Measurements from ENCODE around the gene TCEAL3.
"Not testable (repeated sequence)": the region's sequence is repeated elsewhere in the genome, so short reads cannot be mapped to it uniquely, and the experiment has no call there.

The TCEAL3 gene

GRCh38 chrX:103624111-103624510 lies 16.3 kb downstream of the TCEAL3 start:
- no peak for DNase-seq (ENCODE audit: low read depth in 4 of 4, low spot score in 1 of 4)

DNA sequence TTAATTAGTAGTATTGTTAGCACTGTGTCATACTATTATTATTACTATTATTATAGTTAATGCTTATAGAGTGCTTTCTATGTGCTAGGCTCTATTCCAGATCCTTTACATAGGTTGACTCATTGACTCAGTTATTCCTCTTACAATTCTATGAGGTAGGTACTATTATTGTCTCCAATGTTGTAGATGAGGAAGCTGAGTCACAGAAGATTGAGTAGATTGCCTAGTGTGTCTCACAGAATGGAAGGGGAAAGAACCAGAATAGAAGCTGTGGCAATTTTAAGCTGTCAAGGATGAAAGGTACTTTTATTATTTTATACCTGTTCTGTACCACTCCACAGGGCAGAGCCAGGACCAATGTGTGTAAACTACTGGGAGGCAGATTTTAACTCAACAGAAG lies 19.1 kb downstream of the TCEAL3 start:
- no peak for DNase-seq (ENCODE audit: low read depth in 4 of 4, low spot score in 1 of 4)

DNA sequence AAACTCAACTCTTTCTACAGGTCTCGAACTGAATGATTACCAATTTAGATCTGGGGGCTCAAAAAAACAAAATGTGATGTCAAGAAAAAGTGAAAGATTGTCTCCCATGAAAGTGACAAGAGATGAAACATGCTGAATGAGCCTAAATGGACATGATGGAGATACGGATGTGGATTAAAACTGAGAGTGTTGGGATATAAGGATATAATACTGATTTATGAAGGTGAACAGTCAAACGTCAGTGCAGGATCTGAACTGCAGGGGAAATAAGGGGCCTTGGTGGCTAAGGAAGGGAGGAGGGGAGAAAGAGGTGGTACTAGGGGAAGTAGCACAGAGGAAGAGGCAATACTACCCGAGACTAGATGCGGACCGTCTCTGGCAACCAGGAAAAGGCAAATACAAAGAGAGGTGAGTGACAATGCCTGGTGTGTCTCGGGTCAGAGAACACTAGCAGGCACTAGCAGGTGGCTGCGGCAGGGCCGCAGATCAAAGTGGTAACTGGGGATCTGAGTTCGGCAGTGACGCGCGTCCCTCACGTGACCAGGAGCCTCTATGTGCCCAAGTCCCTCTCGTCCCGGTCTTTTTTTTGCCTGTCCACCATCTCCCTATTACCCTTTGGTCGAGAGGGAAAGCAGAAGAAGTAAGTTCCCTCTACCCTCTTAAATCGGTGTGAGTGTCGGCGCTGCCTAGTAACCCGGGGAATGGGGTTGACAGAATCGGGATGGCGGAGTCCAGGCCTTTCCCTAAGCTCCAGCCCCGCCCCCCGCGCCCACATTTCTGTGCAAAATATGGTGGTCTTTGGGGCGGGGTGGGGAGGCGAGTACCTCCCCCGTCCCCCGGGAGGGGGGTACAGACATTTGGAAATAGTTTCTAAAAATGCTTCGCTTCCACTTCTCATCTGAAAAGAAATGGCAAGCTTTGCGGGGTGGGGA lies 20.9 kb downstream of the TCEAL3 start, which contains the start of gene TCEAL1:
Gene TCEAL1 (plus strand): TSS at position 590 of the 932 bp plus-strand sequence. CDS start 942 bp downstream, outside the sequence.
- DNase-seq (ENCODE audit: low read depth in 4 of 4, low spot score in 1 of 4) = no peak

GRCh38 chrX:103629318-103630170 lies 21.8 kb downstream of the TCEAL3 start:
- no peak for DNase-seq (ENCODE audit: low read depth in 4 of 4, low spot score in 1 of 4)

DNA sequence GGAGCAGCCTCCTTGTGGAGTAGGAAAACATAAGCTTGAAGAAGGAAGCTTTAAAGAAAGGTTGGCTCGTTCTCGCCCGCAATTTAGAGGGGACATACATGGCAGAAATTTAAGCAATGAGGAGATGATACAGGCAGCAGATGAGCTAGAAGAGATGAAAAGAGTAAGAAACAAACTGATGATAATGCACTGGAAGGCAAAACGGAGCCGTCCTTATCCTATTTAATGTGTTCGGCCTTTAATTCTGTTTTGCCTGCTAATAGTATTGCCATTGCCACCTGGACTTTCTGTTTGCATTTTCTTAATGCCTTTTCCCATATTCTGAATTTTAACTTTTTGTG lies 22.4 kb downstream of the TCEAL3 start:
- no peak for DNase-seq (ENCODE audit: low read depth in 4 of 4, low spot score in 1 of 4)

DNA sequence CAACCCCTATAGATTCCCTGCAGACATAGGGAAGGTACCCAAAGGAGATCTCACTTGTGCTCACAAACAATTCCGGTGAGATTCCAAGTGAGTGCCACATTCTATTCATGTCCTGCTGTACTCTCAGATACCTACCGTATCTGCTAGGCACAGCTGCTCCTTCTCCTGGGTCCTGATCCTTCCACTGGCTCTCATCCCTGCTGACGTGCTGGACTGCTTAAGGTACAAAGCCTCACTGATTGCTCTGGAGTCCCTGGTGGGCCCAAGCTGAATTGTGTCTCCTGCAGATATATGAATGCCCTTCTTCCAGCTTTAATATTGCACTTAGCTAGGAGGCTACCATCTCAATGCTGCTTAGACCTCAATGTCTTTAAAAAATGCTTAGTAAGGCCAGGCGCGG lies 23.4 kb downstream of the TCEAL3 start:
- DNase-seq (ENCODE audit: low read depth in 4 of 4, low spot score in 1 of 4) = no peak

- DNase-seq (ENCODE audit: low read depth in 4 of 4, low spot score in 1 of 4) = no peak
These were observed 27.7 kb downstream of the TCEAL3 start for GRCh38 chrX:103635436-103635835.

GRCh38 chrX:103637604-103638338 lies 30.0 kb downstream of the TCEAL3 start:
- no peak for DNase-seq (ENCODE audit: low read depth in 4 of 4, low spot score in 1 of 4)

- DNase-seq (ENCODE audit: low read depth in 4 of 4, low spot score in 1 of 4) = not testable (repeated sequence)
These were observed 30.9 kb downstream of the TCEAL3 start for GRCh38 chrX:103638479-103639346.

- DNase-seq (ENCODE audit: low read depth in 4 of 4, low spot score in 1 of 4) = no peak
These were observed 32.8 kb downstream of the TCEAL3 start for GRCh38 chrX:103640401-103641155.

DNA sequence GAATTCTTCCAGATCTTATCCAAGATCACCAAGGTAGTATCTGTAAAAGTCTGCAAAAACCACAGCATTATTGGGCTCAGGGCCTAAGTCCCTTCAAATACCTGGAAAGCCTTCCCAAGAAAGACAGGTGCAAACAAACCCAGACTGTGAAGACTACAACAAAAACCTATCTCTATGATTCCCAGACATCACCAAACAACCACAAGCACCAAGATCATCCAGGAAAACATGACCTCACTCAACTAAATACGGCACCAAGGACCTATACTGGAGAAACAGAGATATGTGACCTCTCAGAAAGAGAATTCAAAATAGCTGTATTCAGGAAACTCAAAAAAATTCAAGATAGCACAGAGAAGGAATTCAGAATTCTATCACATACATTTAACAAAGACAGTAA lies 36.4 kb downstream of the TCEAL3 start:
- no peak for DNase-seq (ENCODE audit: low read depth in 4 of 4, low spot score in 1 of 4)

DNA sequence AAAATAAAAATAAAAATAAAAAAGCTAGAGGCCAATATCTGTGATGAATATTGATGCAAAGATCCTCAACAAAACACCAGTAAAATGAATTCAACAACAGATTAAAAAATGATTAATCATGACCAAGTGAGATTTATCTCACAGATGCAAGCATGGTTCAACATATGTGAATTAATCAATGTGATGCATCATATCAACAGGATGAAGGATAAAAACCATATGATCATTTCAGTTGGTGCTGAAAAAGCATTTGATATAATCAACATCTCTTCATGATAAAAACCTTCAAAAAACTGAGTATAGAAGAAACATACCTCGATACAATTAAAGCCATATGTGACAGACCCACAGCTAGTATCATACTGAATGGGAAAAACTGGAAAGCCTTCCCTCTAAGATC lies 39.9 kb downstream of the TCEAL3 start:
- no peak for DNase-seq (ENCODE audit: low read depth in 4 of 4, low spot score in 1 of 4)

- DNase-seq (ENCODE audit: low read depth in 4 of 4, low spot score in 1 of 4) = no peak
These were observed 43.5 kb downstream of the TCEAL3 start for GRCh38 chrX:103651151-103651773.

GRCh38 chrX:103655230-103656000 lies 47.7 kb downstream of the TCEAL3 start:
- not testable (repeated sequence) for DNase-seq (ENCODE audit: low read depth in 4 of 4, low spot score in 1 of 4)

DNA sequence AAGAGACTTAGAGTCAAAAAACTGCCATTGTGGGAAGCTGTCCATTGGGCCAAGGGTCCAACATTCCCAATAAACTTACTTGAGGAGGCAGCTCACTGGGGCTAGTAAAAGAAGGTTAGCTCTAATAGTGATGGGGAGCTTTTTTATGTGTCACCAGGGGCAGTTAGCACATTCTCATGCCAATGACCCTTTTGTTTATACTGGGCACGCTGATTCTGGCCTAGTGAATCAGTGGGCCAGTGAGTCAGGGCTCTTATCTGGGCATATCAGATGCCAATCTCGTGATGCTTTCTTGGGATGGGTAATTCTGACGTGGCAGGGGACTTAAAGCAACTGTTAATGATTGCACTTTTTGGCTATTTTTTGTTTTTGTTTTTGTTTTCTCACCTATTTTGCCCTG lies 48.9 kb downstream of the TCEAL3 start:
- DNase-seq (ENCODE audit: low read depth in 4 of 4, low spot score in 1 of 4) = no peak

DNA sequence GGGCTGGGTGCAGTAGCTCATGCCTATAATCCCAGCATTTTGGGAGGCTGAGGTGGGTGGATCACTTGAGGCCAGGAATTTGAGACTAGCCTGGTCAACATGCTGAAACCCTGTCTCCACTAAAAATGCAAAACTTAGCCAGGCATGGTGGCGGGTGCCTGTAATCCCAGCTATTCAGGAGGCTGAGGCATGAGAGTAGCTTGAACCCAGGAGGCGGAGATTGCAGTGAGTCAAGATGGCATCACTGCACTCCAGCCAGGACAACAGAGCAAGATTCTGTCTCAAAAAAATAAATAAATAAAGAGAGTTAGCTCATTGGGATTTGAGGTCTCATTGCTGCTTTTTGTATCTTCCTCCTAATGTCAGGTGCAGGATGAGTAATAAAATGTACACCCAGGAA lies 49.3 kb downstream of the TCEAL3 start:
- DNase-seq (ENCODE audit: low read depth in 4 of 4, low spot score in 1 of 4) = not testable (repeated sequence)

DNA sequence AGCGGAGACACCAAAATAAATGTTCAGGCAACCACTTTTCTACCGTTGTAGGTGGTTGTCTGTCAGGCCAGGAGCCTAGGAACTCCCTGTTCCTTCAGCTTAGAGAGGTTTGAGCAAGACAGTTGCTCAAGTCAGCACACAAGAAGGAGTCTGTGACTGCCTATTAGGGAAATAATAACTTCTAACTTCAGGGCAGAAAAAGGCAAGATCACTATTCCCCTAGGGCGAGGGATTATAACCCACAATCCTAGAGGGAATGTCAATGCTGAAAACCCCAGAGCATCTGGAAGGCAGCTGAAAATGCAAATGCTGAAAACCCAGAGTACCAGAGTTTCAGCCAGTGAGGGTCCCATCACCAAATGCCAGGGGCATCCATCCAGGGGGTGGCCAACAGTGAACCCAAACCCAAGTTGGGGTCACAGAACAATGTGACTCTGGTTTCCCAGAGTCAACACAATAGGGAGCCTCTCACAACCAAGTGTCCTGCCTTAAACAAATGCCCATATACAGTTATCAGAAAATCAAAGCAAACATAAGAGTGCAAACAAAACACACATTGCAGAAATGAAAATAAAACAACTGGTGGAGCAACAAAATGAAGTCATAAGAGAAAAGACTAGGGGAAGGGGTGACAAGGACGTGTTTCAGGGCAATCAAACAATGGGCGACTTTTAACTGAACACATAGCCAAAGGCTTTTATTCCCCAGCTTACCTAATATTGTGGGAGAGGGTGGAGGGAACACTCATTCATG lies 51.1 kb downstream of the TCEAL3 start:
- DNase-seq (ENCODE audit: low read depth in 4 of 4, low spot score in 1 of 4) = no peak

DNA sequence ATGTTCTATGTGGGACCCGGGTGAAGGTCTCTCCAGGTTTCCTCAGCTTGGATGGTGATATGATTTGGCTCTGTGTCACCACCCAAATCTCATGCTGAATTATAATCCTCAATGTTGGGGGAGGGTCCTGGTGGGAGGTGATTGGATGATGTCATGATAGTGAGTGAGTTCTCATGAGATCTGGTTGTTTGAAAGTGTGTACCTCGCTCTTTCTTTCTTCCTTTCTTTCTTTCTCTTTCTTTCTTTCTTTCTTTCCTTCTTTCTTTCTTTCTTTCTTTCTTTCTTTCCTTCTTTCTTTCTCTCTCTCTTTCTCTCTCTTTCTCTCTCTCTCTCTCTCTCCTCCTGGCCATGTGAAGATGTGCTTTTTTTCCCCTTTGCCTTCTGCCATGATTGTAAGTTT lies 51.7 kb downstream of the TCEAL3 start:
- not testable (repeated sequence) for DNase-seq (ENCODE audit: low read depth in 4 of 4, low spot score in 1 of 4)
